PFSK-1 (cell line): Measurements from ENCODE around the gene EPC1.

ENCODE experiments used
- FOXP2 ChIP-seq: optimal IDR thresholded peaks from 2 replicates; pipeline ENCODE3; 2011; ENCODE audit warnings: borderline replicate concordance, control low read depth, inconsistent platforms; ENCODE audit not compliant: insufficient read depth; ENCODE audit errors: extremely low read length, extremely low read depth
- POLR2AphosphoS5 ChIP-seq: IDR thresholded peaks from 2 replicates; pipeline ENCODE4 v1.6.1; 2012; ENCODE audit warnings: low read depth, mild to moderate bottlenecking, control low read depth, low read length, moderate library complexity
- SIN3A ChIP-seq: IDR thresholded peaks from 2 replicates; pipeline ENCODE4 v1.6.1; 2012; ENCODE audit warnings: mild to moderate bottlenecking, low read length, moderate library complexity, borderline replicate concordance; ENCODE audit not compliant: insufficient read depth
- TAF1 ChIP-seq: IDR thresholded peaks from 2 replicates; pipeline ENCODE4 v1.6.1; 2012; ENCODE audit warnings: low read length, control low read depth, borderline replicate concordance; ENCODE audit not compliant: insufficient read depth
- TF ChIP-seq, protein P1 (sequence below), 2 experiments: IDR thresholded peaks; 2 replicates each; pipeline versions ENCODE4 v1.6.1 to v1.8.0; 2011 to 2012; ENCODE audit warnings: low read depth in 2 of 2, low read length in 2 of 2, control low read depth in 1 of 2, inconsistent platforms in 1 of 2, mild to moderate bottlenecking in 1 of 2, moderate library complexity in 1 of 2; ENCODE audit not compliant: insufficient read depth in 1 of 2

Gene EPC1

DNA sequence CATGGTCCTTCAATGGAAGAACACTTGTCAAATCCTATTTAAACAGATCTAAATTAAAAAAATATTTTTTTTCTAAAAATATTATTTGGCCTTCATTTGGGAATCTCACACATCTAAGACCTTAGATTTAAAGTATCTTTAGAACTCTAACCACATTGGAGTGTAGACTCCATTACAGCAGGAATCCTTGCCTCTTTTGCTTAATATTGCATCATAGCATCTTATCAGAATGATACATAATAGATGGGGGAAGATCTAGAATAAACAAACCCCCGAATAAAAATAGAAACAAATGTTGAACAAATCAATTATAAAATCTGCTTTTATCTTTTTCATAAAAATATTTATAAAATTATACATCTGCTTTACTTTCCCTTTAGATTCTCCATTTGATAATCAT lies 27.6 kb upstream of the EPC1 start:
- TF ChIP-seq SIN3A (no peak), TAF1 (no peak), POLR2AphosphoS5 (no peak), FOXP2 (no peak)
- TF ChIP-seq, protein P1, sequence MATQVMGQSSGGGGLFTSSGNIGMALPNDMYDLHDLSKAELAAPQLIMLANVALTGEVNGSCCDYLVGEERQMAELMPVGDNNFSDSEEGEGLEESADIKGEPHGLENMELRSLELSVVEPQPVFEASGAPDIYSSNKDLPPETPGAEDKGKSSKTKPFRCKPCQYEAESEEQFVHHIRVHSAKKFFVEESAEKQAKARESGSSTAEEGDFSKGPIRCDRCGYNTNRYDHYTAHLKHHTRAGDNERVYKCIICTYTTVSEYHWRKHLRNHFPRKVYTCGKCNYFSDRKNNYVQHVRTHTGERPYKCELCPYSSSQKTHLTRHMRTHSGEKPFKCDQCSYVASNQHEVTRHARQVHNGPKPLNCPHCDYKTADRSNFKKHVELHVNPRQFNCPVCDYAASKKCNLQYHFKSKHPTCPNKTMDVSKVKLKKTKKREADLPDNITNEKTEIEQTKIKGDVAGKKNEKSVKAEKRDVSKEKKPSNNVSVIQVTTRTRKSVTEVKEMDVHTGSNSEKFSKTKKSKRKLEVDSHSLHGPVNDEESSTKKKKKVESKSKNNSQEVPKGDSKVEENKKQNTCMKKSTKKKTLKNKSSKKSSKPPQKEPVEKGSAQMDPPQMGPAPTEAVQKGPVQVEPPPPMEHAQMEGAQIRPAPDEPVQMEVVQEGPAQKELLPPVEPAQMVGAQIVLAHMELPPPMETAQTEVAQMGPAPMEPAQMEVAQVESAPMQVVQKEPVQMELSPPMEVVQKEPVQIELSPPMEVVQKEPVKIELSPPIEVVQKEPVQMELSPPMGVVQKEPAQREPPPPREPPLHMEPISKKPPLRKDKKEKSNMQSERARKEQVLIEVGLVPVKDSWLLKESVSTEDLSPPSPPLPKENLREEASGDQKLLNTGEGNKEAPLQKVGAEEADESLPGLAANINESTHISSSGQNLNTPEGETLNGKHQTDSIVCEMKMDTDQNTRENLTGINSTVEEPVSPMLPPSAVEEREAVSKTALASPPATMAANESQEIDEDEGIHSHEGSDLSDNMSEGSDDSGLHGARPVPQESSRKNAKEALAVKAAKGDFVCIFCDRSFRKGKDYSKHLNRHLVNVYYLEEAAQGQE (IDR thresholded peaks at IDR 0.05; ENCODE audit: insufficient read depth in 1 of 2, low read depth in 2 of 2, low read length in 2 of 2): no peak

DNA sequence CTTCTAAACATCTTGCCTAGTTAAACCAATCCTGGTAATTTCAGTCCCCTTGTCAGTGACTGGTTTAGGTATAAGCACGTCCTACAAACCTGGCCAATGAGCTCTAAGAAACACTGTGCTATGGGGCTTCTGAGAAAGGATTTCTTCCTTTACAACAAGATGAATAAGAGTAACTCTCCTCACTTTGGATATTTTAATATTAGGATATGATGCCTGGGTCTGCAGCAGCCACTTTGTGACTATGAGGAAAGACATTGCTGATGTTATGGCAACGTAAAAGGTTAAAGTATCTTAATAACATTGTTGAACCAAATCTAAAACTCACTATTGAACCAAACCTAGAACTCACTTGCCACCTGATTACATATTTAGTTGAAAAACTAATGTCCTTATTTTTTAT lies 26.5 kb upstream of the EPC1 start:
- TF ChIP-seq, protein P1 (IDR thresholded peaks at IDR 0.05; ENCODE audit: insufficient read depth in 1 of 2, low read depth in 2 of 2, low read length in 2 of 2): no peak
- TF ChIP-seq POLR2AphosphoS5 (no peak), FOXP2 (no peak), SIN3A (no peak), TAF1 (no peak)

GRCh38 chr10:32373031-32373430 lies 26.1 kb upstream of the EPC1 start:
- TF ChIP-seq SIN3A (no peak), FOXP2 (no peak), POLR2AphosphoS5 (no peak), TAF1 (no peak)
- TF ChIP-seq, protein P1 (IDR thresholded peaks at IDR 0.05; ENCODE audit: insufficient read depth in 1 of 2, low read depth in 2 of 2, low read length in 2 of 2): no peak

DNA sequence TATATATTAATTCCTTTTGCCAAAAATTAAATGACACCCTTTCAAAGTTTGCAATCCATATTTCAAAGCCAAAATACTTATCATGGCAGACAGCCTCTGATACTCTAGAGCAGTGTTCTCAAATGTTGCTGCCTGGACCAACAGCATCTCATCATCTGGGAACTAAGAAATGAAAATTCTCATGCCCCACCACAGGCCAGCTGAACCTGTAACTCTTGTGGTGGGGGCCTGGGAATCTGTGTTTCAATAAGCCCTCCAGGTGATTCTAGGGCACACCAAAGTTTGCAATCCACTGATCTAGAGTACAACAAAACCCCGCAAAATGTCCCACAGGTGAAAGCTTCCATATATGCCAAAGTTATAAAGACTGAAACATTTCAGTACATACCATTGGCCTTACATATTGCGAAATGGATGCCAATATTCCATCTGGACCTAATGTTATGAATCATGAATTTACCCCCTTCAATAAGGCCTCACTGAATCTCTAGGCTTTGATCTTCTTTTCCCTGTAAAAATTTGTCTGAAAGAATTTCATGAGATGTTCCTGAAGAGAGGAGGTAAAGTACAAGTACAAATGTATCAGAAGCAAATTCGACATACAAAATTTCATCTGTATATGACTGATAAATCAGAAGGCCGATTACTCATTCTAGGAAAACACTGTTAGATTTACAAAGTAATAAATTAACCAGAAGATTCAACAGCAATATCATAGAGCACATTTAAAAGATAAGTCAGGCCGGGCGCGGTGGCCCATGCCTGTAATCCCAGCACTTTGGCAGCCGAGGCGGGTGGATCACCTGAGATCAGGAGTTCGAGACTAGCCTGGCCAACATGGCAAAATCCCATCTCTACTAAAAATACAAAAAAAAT lies 25.3 kb upstream of the EPC1 start:
- no peak for TF ChIP-seq SIN3A
- no peak for TF ChIP-seq TAF1
- no peak for TF ChIP-seq POLR2AphosphoS5
- TF ChIP-seq FOXP2: no peak
- TF ChIP-seq, protein P1 (IDR thresholded peaks at IDR 0.05; ENCODE audit: insufficient read depth in 1 of 2, low read depth in 2 of 2, low read length in 2 of 2): no peak

DNA sequence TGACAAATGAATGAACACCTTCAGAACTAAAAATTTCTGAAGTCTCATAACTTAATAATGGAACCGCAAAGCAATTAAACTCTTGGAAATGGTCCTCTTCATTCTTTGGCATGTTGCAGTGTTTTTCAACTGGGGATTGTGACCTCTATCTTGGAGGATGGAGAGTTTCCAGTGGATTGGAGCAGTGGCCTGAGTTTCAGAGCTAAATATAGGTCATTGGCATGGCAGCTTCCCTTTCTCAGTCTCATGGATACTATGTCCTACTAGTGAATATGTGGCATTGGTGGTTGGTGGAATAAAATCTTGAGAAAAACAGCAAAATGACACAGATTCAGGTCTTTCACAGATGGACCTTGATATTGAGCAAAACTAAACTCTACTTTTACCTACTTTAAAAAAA lies 24.1 kb upstream of the EPC1 start:
- TF ChIP-seq, protein P1 (IDR thresholded peaks at IDR 0.05; ENCODE audit: insufficient read depth in 1 of 2, low read depth in 2 of 2, low read length in 2 of 2): no peak
- no peak for TF ChIP-seq SIN3A
- no peak for TF ChIP-seq TAF1
- no peak for TF ChIP-seq FOXP2
- no peak for TF ChIP-seq POLR2AphosphoS5
